Measurements from ENCODE around the gene CCDC30.

Gene CCDC30

GRCh38 chr1:42692461-42692860 lies 229.4 kb downstream of the CCDC30 start:
- DNase-seq (no peak), ATAC-seq (no peak)

- ATAC-seq (no peak), DNase-seq (no peak)
Observed at GRCh38 chr1:42692911-42693310, 229.8 kb downstream of the CCDC30 start.

GRCh38 chr1:42698081-42698813 lies 235.2 kb downstream of the CCDC30 start:
- no peak for DNase-seq
- no peak for ATAC-seq

DNA sequence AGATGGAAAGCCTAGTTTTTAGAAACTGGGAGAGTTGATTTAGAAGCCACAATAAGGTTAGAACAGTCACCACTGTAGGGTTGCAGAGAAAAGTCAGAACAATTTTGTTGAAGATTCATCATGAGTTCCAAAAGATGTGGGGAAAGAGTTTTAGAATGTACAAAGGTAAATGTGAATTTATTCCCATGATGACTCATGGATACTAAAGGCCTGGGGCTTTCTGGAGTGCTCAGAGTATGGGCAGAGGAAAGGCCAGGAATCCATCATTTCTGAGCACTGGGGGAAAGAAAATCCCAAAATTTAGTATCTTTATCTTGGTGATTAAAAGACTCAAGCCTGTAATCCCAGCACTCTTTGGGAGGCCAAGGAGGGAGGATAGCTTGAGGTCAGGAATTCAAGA lies 236.9 kb downstream of the CCDC30 start:
- DNase-seq (no peak), ATAC-seq (no peak)

- DNase-seq (no peak), ATAC-seq (no peak)
Observed at GRCh38 chr1:42703888-42704464, 240.9 kb downstream of the CCDC30 start.
